ENCODE data around the gene GIPC1.

GIPC1 gene

DNA sequence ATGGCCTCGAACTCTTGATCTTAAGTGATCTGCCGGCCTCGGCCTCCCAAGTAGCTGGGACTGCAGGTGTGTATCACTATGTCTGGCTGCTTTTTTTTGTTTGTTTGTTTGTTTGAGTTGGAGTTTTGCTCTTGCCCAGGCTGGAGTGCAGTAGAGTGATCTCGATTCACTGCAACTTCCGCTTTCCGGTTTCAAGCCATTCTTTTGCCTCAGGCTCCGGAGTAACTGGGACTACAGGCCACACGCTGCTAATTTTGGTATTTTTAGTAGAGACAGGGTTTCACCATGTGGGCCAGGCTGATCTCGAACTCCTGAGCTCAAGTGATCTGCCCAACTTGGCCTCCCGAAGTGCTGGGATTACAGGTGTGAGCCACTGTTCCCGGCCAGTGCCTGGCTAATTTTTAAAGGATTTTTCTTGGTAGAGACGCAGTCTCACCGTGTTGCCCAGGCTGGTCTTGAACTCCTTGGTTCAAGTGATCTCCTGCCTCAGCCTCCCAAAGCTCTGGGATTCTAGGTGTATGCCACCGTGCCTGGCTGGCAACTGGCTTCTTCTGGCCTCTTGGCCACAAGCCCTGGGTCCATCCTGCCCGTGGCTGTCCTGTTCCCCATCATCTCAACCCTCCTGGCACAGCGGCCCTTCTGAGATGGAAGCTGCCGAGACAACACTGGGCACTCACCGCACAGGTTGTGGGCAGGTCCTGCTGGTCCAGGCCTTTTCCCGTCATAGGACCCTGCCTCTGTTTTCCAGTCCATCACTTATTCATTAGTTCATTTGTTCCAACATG, 45.0 kb upstream of the GIPC1 start:
- Histone ChIP-seq H3K27me3 (ENCODE audit: insufficient read depth, low read length) (no peaks in the 10 kb centered on the region), H3K27ac (ENCODE audit: low read depth, low read length, poor library complexity, severe bottlenecking) (peak overlapping the region; percentile 61), H3K36me3 (ENCODE audit: insufficient read depth, low read length) (0 out of 2 replicates have a peak, but pooled peaks cover 3% of the 10 kb centered on the region), H2AFZ (ENCODE audit: low read length) (no peak overlapping the region), H3K4me2 (ENCODE audit: low read length) (0 out of 2 replicates have a peak overlapping the region, but pooled peaks have one; percentile 28), H3K4me3 (ENCODE audit: low read depth, low read length, poor library complexity, severe bottlenecking) (no peak overlapping the region), H3K9me2 (ENCODE audit: low read depth, low read length) (no peaks in the 10 kb centered on the region), H3K9me3 (ENCODE audit: low read length) (no peaks in the 10 kb centered on the region), H3K79me2 (ENCODE audit: insufficient read depth, low read length) (peaks cover 6% of the 10 kb centered on the region; the same call in 1 of the 2 replicates), H3F3A (ENCODE audit: insufficient read depth, low read length) (no peaks in the 10 kb centered on the region), H3K9ac (ENCODE audit: low read length) (no peak overlapping the region), H3K4me1 (ENCODE audit: insufficient read depth, low read length, severe bottlenecking) (peaks cover 15% of the 10 kb centered on the region), H4K20me1 (ENCODE audit: insufficient read depth, low read length) (no peaks in the 10 kb centered on the region)
- TF ChIP-seq EZH2 (IDR thresholded peaks at IDR 0.05; ENCODE audit: borderline replicate concordance, low read length), result no peak
- TF ChIP-seq, protein P1, sequence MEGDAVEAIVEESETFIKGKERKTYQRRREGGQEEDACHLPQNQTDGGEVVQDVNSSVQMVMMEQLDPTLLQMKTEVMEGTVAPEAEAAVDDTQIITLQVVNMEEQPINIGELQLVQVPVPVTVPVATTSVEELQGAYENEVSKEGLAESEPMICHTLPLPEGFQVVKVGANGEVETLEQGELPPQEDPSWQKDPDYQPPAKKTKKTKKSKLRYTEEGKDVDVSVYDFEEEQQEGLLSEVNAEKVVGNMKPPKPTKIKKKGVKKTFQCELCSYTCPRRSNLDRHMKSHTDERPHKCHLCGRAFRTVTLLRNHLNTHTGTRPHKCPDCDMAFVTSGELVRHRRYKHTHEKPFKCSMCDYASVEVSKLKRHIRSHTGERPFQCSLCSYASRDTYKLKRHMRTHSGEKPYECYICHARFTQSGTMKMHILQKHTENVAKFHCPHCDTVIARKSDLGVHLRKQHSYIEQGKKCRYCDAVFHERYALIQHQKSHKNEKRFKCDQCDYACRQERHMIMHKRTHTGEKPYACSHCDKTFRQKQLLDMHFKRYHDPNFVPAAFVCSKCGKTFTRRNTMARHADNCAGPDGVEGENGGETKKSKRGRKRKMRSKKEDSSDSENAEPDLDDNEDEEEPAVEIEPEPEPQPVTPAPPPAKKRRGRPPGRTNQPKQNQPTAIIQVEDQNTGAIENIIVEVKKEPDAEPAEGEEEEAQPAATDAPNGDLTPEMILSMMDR (IDR thresholded peaks at IDR 0.05; ENCODE audit: low read length), result no peak

DNA sequence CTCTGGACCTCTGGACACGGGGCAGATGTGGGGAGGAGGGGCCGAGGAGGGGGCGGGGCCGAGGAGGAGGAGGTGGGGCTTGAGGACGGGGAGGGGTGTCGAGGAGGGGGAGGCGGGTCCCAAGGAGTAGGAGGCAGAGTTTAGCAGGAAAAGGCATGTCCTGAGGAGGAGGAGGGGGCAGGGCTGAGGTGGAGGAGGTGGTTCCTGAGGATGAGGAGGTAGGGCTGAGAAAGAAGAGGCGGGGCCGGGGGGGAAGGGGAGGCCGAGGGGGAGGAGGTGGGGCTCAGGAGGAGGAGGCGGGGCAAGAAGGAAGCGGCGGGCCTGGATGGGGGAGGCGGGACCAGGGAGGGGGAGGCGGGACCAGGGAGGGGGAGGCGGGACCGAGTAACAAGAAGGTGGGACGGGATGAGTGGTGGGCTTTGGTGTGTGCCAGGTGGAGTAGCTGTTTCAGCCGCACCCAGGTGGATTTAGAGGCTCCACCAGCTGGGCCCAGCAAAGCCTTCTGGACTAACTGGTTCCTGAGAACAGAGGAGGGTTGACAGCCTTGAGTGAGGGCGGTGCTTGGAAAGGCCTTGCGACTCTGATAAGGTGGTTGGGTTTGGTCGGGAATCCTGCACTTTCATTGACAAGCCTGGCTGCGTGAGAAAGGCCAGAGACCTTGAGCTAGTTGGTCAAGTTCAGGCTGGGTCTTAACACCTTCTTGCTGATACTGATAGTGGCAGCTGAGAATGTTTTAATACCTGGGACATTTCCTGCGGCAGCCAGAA, 41.2 kb upstream of the GIPC1 start:
- Histone ChIP-seq H4K20me1 (ENCODE audit: insufficient read depth, low read length) (no peaks in the 10 kb centered on the region), H3K9me3 (ENCODE audit: low read length) (no peaks in the 10 kb centered on the region), H3K9ac (ENCODE audit: low read length) (no peak overlapping the region), H3K4me2 (ENCODE audit: low read length) (peak overlapping the region; percentile 38), H3K4me1 (ENCODE audit: insufficient read depth, low read length, severe bottlenecking) (peaks cover 17% of the 10 kb centered on the region), H3K79me2 (ENCODE audit: insufficient read depth, low read length) (peaks cover 17% of the 10 kb centered on the region), H3K9me2 (ENCODE audit: low read depth, low read length) (no peaks in the 10 kb centered on the region), H3K4me3 (ENCODE audit: low read depth, low read length, poor library complexity, severe bottlenecking) (no peak overlapping the region), H3K36me3 (ENCODE audit: insufficient read depth, low read length) (peaks cover 10% of the 10 kb centered on the region; the same call in 1 of the 2 replicates), H3K27me3 (ENCODE audit: insufficient read depth, low read length) (no peaks in the 10 kb centered on the region), H3F3A (ENCODE audit: insufficient read depth, low read length) (no peaks in the 10 kb centered on the region), H2AFZ (ENCODE audit: low read length) (no peak overlapping the region), H3K27ac (ENCODE audit: low read depth, low read length, poor library complexity, severe bottlenecking) (no peak overlapping the region)
- TF ChIP-seq, protein P1 (IDR thresholded peaks at IDR 0.05; ENCODE audit: low read length), result no peak
- TF ChIP-seq EZH2 (IDR thresholded peaks at IDR 0.05; ENCODE audit: borderline replicate concordance, low read length), result no peak

DNA sequence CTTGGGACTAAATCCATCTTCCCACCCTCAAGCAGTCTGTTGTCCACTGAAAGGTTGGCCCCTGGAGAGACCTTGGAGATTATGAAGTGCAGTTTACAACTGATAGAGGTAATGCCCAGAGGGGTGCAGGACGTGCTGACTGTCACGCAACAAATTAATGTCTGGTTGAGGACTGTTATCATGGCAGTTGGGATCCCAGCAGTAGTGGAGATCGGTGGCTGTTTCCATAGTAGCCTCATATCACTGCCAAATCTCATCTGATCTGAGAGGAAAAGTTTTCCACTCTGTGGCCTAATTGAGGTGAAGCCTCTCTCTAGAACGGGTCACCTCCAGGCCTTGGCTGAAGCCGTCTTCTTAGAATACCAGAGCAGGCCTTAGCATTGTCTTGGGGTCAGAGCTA, 37.5 kb upstream of the GIPC1 start:
- TF ChIP-seq EZH2 (IDR thresholded peaks at IDR 0.05; ENCODE audit: borderline replicate concordance, low read length), result no peak
- TF ChIP-seq, protein P1 (IDR thresholded peaks at IDR 0.05; ENCODE audit: low read length), result no peak
- Histone ChIP-seq H3K4me3 (ENCODE audit: low read depth, low read length, poor library complexity, severe bottlenecking) (no peak overlapping the region), H3K9ac (ENCODE audit: low read length) (no peak overlapping the region), H3K4me1 (ENCODE audit: insufficient read depth, low read length, severe bottlenecking) (peaks cover 25% of the 10 kb centered on the region), H3K9me2 (ENCODE audit: low read depth, low read length) (no peaks in the 10 kb centered on the region), H4K20me1 (ENCODE audit: insufficient read depth, low read length) (no peaks in the 10 kb centered on the region), H3K36me3 (ENCODE audit: insufficient read depth, low read length) (peaks cover 7% of the 10 kb centered on the region; the same call in 1 of the 2 replicates), H3K4me2 (ENCODE audit: low read length) (no peak overlapping the region), H3F3A (ENCODE audit: insufficient read depth, low read length) (no peaks in the 10 kb centered on the region), H3K9me3 (ENCODE audit: low read length) (no peaks in the 10 kb centered on the region), H2AFZ (ENCODE audit: low read length) (no peak overlapping the region), H3K27me3 (ENCODE audit: insufficient read depth, low read length) (no peaks in the 10 kb centered on the region), H3K27ac (ENCODE audit: low read depth, low read length, poor library complexity, severe bottlenecking) (no peak overlapping the region), H3K79me2 (ENCODE audit: insufficient read depth, low read length) (peaks cover 34% of the 10 kb centered on the region)

Measured in OCI-LY1 (cell line).